Body of pancreas (tissue), 4 donors: ENCODE measurements around the gene PPP1R15B.

ENCODE experiments used
- POLR2A ChIP-seq, 3 donors: fragments of 450-650 bp; IDR thresholded peaks; one replicate each; pipeline ENCODE4 v1.6.1; 2016; ENCODE audit warnings: antibody characterized with exemption in 3 of 3, mild to moderate bottlenecking in 2 of 3
- TF ChIP-seq, protein P1 (sequence below), 7 experiments: fragments of 450-650 bp in 4 of 7; fragments of 200-600 bp in 3 of 7; sonication (generic) in 3 of 7; IDR thresholded peaks; one replicate each; pipeline ENCODE4 v1.5.1; 2016 to 2019; ENCODE audit warnings: antibody characterized with exemption in 7 of 7

DNA sequence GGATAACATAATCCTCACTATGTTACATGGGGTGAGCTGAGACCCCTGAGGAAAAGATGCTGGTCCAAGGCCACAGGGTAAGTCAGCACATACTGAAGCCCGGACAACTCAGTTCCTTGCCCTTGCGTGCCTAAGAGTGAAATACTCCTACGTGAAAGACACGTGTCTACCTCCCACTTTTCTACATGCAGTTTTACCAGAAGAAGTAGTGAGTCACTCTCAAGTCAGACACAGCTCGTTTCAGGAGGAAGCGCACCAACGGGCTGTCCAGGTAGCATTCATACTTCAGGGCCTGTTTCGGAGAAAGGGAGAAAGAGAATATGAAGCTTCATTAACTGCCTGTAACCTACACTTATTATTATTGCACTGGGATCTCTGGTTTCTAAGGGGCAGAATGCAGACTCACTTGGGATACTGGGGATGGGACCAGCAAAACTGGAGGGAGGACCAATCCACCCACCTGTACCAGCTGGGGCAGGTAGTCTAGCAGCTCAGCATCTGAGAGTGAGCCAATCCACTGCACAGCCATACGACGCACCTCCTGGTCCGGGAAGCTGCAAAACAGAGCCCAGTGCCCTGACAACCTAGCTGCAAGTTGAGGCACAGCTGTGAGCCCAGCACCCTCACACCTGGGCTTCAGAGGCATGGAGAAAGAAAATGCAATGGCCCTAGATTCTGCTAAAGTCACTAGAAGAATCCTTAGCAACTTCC, 32.4 kb upstream of the PPP1R15B start:
- TF ChIP-seq, protein P1, sequence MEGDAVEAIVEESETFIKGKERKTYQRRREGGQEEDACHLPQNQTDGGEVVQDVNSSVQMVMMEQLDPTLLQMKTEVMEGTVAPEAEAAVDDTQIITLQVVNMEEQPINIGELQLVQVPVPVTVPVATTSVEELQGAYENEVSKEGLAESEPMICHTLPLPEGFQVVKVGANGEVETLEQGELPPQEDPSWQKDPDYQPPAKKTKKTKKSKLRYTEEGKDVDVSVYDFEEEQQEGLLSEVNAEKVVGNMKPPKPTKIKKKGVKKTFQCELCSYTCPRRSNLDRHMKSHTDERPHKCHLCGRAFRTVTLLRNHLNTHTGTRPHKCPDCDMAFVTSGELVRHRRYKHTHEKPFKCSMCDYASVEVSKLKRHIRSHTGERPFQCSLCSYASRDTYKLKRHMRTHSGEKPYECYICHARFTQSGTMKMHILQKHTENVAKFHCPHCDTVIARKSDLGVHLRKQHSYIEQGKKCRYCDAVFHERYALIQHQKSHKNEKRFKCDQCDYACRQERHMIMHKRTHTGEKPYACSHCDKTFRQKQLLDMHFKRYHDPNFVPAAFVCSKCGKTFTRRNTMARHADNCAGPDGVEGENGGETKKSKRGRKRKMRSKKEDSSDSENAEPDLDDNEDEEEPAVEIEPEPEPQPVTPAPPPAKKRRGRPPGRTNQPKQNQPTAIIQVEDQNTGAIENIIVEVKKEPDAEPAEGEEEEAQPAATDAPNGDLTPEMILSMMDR (IDR thresholded peaks at IDR 0.05): no peak
- no peak for TF ChIP-seq POLR2A (IDR thresholded peaks at IDR 0.05)
